ENCODE measurements around the gene CCDC83. TPM values are rescaled to one million over a fixed set of nuclear protein-coding genes. Genes with fewer than 3 reads are reported as not detected.

The CCDC83 gene
- total and polyA plus RNA-seq, 2 donors (not counting 3 experiments of a cell fraction or from before 2014, with no cell fraction given), result not detected

- Histone ChIP-seq H3K27me3 (ENCODE audit: control insufficient read depth in 2 of 2, insufficient read depth in 2 of 2, low read length in 2 of 2) (no peaks in the 10 kb centered on the region), H3K27ac (ENCODE audit: insufficient read depth, low read depth, low read length) (no peak overlapping the region), H3K4me2 (ENCODE audit: insufficient read depth, low read length) (no peak overlapping the region), H3K9me3 (replicated peaks; ENCODE audit: control insufficient read depth, insufficient read depth, low read length) (no peaks in the 10 kb centered on the region), H3K9ac (replicated peaks; ENCODE audit: extremely low read depth, insufficient read depth, low read length) (no peak overlapping the region), H4K20me1 (replicated peaks; ENCODE audit: control insufficient read depth, extremely low read depth, insufficient read depth, low read length) (no peaks in the 10 kb centered on the region), H3K36me3 (ENCODE audit: control insufficient read depth in 2 of 2, extremely low read depth in 1 of 2, insufficient read depth in 2 of 2, low read length in 2 of 2) (no peaks in the 10 kb centered on the region), H3K4me1 (ENCODE audit: control insufficient read depth, extremely low read depth, insufficient read depth, low read length) (peaks cover 7% of the 10 kb centered on the region), H3K79me2 (ENCODE audit: control insufficient read depth, insufficient read depth, low read length) (no peaks in the 10 kb centered on the region), H3K9me1 (replicated peaks; ENCODE audit: control insufficient read depth, extremely low read depth, insufficient read depth, low read length) (no peaks in the 10 kb centered on the region), H2AFZ (ENCODE audit: low read depth, low read length) (no peak overlapping the region), H3K4me3 (replicated peaks in 1 of 3; ENCODE audit: insufficient read depth in 1 of 3, low read depth in 1 of 3, low read length in 3 of 3) (no peak overlapping the region)
- intact Hi-C loops (cut with micrococcal nuclease), result no loop called here
- POLR2A ChIA-PET, result no interaction called here
- BruUV-seq (replicated peaks), result no TSS peak
- no peak for FAIRE-seq
- dilution Hi-C loops (cut with MboI; ENCODE audit: extremely low pct_ligation_motif_present, low sequenced_read_pairs), result no loop called here
- no peak for DNase-seq (ENCODE audit: low read depth, low spot score)
- CTCF ChIA-PET, result no interaction called here
- no peak for TF ChIP-seq FOS (IDR thresholded peaks at IDR 0.05; ENCODE audit: borderline replicate concordance, insufficient read depth, low read length)
- TF ChIP-seq POLR2A (IDR thresholded peaks at IDR 0.05; ENCODE audit: low read depth, low read length), result no peak
- TF ChIP-seq JUN (IDR thresholded peaks at IDR 0.05; ENCODE audit: borderline replicate concordance, insufficient read depth, insufficient read length, low read depth), result no peak
- no peak for TF ChIP-seq GATA2 (IDR thresholded peaks at IDR 0.05; ENCODE audit: insufficient read depth, insufficient read length, low read depth, low read length)
- TF ChIP-seq CTCF (IDR thresholded peaks at IDR 0.05; ENCODE audit: extremely low read depth in 1 of 2, insufficient read depth in 1 of 2, low read depth in 1 of 2, low read length in 2 of 2), result no peak
- TF ChIP-seq MAX (IDR thresholded peaks at IDR 0.05; ENCODE audit: insufficient read depth, insufficient read length), result no peak
- no peak for TF ChIP-seq MYC (IDR thresholded peaks at IDR 0.05; ENCODE audit: low read depth, low read length)
- TF ChIP-seq POLR2AphosphoS5 (IDR thresholded peaks at IDR 0.05; ENCODE audit: insufficient read depth, low read depth, low read length), result no peak
- TF ChIP-seq EZH2 (IDR thresholded peaks at IDR 0.05; ENCODE audit: borderline replicate concordance, low read depth, low read length, severe bottlenecking), result no peak
These were observed 26.0 kb upstream of the CCDC83 start for GRCh38 chr11:85829172-85829571.

Data from endothelial cell of umbilical vein (primary cell).